ENCODE results near the gene IL12A.

Gene IL12A

GRCh38 chr3:159988617-159989271, at the start of gene IL12A:
Gene IL12A (plus strand): TSS chr3:159988835.
- peak; percentile 52 to 74 (median 52) for DNase-seq (ENCODE audit: low read depth in 3 of 3, low spot score in 1 of 3)

- no peak for DNase-seq (ENCODE audit: low read depth in 3 of 3, low spot score in 1 of 3)
Measured at GRCh38 chr3:159941038-159942000, 47.3 kb upstream of the IL12A start.

GRCh38 chr3:159944781-159945180, 43.9 kb upstream of the IL12A start:
- DNase-seq (ENCODE audit: low read depth in 3 of 3, low spot score in 1 of 3), result no peak

- DNase-seq (ENCODE audit: low read depth in 3 of 3, low spot score in 1 of 3), result no peak
Measured at GRCh38 chr3:159945930-159946329, 42.7 kb upstream of the IL12A start.

GRCh38 chr3:159947220-159947619, 41.4 kb upstream of the IL12A start:
- no peak for DNase-seq (ENCODE audit: low read depth in 3 of 3, low spot score in 1 of 3)

- no peak for DNase-seq (ENCODE audit: low read depth in 3 of 3, low spot score in 1 of 3)
Measured at GRCh38 chr3:159948429-159949144, 40.0 kb upstream of the IL12A start.

GRCh38 chr3:159950156-159950898, 38.3 kb upstream of the IL12A start:
- no peak for DNase-seq (ENCODE audit: low read depth in 3 of 3, low spot score in 1 of 3)

- DNase-seq (ENCODE audit: low read depth in 3 of 3, low spot score in 1 of 3), result no peak
Measured at GRCh38 chr3:159951540-159951939, 37.1 kb upstream of the IL12A start.

GRCh38 chr3:159953325-159954085, 35.1 kb upstream of the IL12A start:
- DNase-seq (ENCODE audit: low read depth in 3 of 3, low spot score in 1 of 3), result no peak

- DNase-seq (ENCODE audit: low read depth in 3 of 3, low spot score in 1 of 3), result no peak
Measured at GRCh38 chr3:159960188-159961148, 28.2 kb upstream of the IL12A start.

GRCh38 chr3:159964166-159964973, 24.3 kb upstream of the IL12A start:
- no peak for DNase-seq (ENCODE audit: low read depth in 3 of 3, low spot score in 1 of 3)

GRCh38 chr3:159971311-159971710, 17.3 kb upstream of the IL12A start:
- no peak for DNase-seq (ENCODE audit: low read depth in 3 of 3, low spot score in 1 of 3)

- DNase-seq (ENCODE audit: low read depth in 3 of 3, low spot score in 1 of 3), result no peak
Measured at GRCh38 chr3:159977295-159977694, 11.3 kb upstream of the IL12A start.

GRCh38 chr3:159978353-159978752, 10.3 kb upstream of the IL12A start:
- no peak for DNase-seq (ENCODE audit: low read depth in 3 of 3, low spot score in 1 of 3)

GRCh38 chr3:159978918-159979703, 9.5 kb upstream of the IL12A start:
- DNase-seq (ENCODE audit: low read depth in 3 of 3, low spot score in 1 of 3), result no peak

GRCh38 chr3:159982442-159982974, 6.1 kb upstream of the IL12A start:
- DNase-seq (ENCODE audit: low read depth in 3 of 3, low spot score in 1 of 3), result no peak

GRCh38 chr3:159987291-159987711, 1.3 kb upstream of the IL12A start:
- DNase-seq (ENCODE audit: low read depth in 3 of 3, low spot score in 1 of 3), result no peak

Measured in stimulated activated CD4-positive, alpha-beta T cell treated with anti-CD3 and anti-CD28 coated beads, TNF-alpha, amount 100 ng/mL, for 1 hour (primary cell).